HepG2 (cell line): ENCODE measurements around the gene IL31. TPM values are rescaled to one million over a fixed set of nuclear protein-coding genes. Genes with fewer than 3 reads are reported as not detected.
A peak's percentile ranks its signal among the peaks of the same experiment; 100 is the strongest.

ENCODE experiments used
- ATAC-seq: fragments of 200-7000 bp; cut with Tn5 transposase; 3 replicates; pipeline ENCODE4 v1.9.1; 2020; ENCODE audit warnings: mild to moderate bottlenecking, moderate library complexity
- BruUV-seq: library from RNA; stranded (reverse); fragments of 400-500 nt; replicated peaks from 2 replicates; lab custom pipeline; 2021; lab: Mats Ljungman, UMichigan
- CTCF ChIA-PET: fragments of 300-600 bp; formaldehyde crosslinking; extraction: SDS; loops from one replicate; lab custom pipeline; 2021; ENCODE audit warnings: low total read pairs, inconsistent platforms, low intra/inter-chr PET ratio; lab: Yijun Ruan, JAX
- POLR2A ChIA-PET: fragments of 350-600 bp; sonication (Branson Sonifier 250); formaldehyde crosslinking; loops from one replicate; lab custom pipeline; 2020; ENCODE audit warnings: antibody characterized with exemption, inconsistent platforms; lab: Yijun Ruan, JAX
- DNase-seq: peaks from one replicate; pipeline ENCODE4 v3.0.0-alpha.2; 2015; ENCODE audit warnings: low spot score
- FAIRE-seq: peaks from 3 replicates; lab custom pipeline; 2011; peaks lifted over from hg19 to GRCh38; lab: Jason Lieb, UNC
- H2AFZ ChIP-seq: one replicate; pipeline ENCODE4 v1.6.1; 2011; ENCODE audit warnings: low read length, inconsistent platforms
- H3K27ac ChIP-seq: fragments of 300-600 bp; 3 replicates; pipeline ENCODE4 v1.8.0; 2011; ENCODE audit warnings: mixed run types, mild to moderate bottlenecking, mixed read lengths, low read length, inconsistent platforms; ENCODE audit not compliant: insufficient read depth; ENCODE audit errors: extremely low read length
- H3K27me3 ChIP-seq, 2 experiments: fragments of 200-600 bp in 1 of 2; 2 replicates in 1 of 2; 3 replicates in 1 of 2; pipeline versions ENCODE4 v1.6.0 to v1.8.0; 2011; ENCODE audit warnings: low read length in 2 of 2, mild to moderate bottlenecking in 2 of 2, moderate library complexity in 2 of 2, inconsistent platforms in 1 of 2; ENCODE audit not compliant: insufficient read depth in 2 of 2, control insufficient read depth in 1 of 2
- H3K36me3 ChIP-seq, 2 experiments: fragments of 200-600 bp in 1 of 2; replicated peaks in 1 of 2; 2 replicates in 1 of 2; 3 replicates in 1 of 2; pipeline versions ENCODE4 v1.5.1 to v1.8.0; 2011; ENCODE audit warnings: low read length in 2 of 2, inconsistent platforms in 1 of 2; ENCODE audit not compliant: insufficient read depth in 2 of 2, control insufficient read depth in 1 of 2
- H3K4me1 ChIP-seq: 2 replicates; pipeline ENCODE4 v1.5.1; 2012; ENCODE audit warnings: low read length, inconsistent platforms; ENCODE audit not compliant: insufficient read depth
- H3K4me2 ChIP-seq: 2 replicates; pipeline ENCODE4 v1.6.0; 2011; ENCODE audit warnings: low read depth, low read length, inconsistent platforms
- H3K4me3 ChIP-seq, 3 experiments: fragments of 200-600 bp in 1 of 3; sonication (generic), shearing (Covaris generic) in 1 of 3; replicated peaks in 1 of 3; 2 replicates each; pipeline ENCODE4 v1.5.1; 2011 to 2016; ENCODE audit warnings: low read length in 3 of 3, inconsistent platforms in 2 of 3, low read depth in 2 of 3, mild to moderate bottlenecking in 2 of 3, control low read depth in 1 of 3, mixed read lengths in 1 of 3; ENCODE audit not compliant: insufficient read depth in 1 of 3
- H3K79me2 ChIP-seq: one replicate; pipeline ENCODE4 v1.6.1; 2011; ENCODE audit warnings: low read length, inconsistent platforms; ENCODE audit not compliant: insufficient read depth
- H3K9ac ChIP-seq: 2 replicates; pipeline ENCODE4 v1.6.0; 2011; ENCODE audit warnings: mild to moderate bottlenecking, low read depth, low read length, inconsistent platforms; ENCODE audit not compliant: insufficient read depth
- H3K9me3 ChIP-seq: 2 replicates; pipeline ENCODE4 v1.5.1; 2012; ENCODE audit warnings: mild to moderate bottlenecking, low read length
- H4K20me1 ChIP-seq: 2 replicates; pipeline ENCODE4 v1.6.0; 2011; ENCODE audit warnings: inconsistent platforms, mild to moderate bottlenecking, low read length, moderate library complexity; ENCODE audit not compliant: insufficient read depth
- FOXO1 ChIP-seq: sonication (generic); formaldehyde crosslinking; IDR thresholded peaks from 2 replicates; pipeline ENCODE4 v1.4.0; 2020; ENCODE audit warnings: missing genetic modification reagents
- MATR3 ChIP-seq: sonication (generic); formaldehyde crosslinking; IDR thresholded peaks from 2 replicates; pipeline ENCODE4 v1.4.0; 2020; ENCODE audit warnings: missing genetic modification reagents
- NPAS2 ChIP-seq: sonication (generic); formaldehyde crosslinking; IDR thresholded peaks from 2 replicates; pipeline ENCODE4 v1.8.0; 2022; ENCODE audit warnings: mild to moderate bottlenecking, missing genetic modification reagents, borderline replicate concordance
- NR2F1 ChIP-seq, 2 experiments: fragments of 450-650 bp in 1 of 2; formaldehyde crosslinking in 1 of 2; IDR thresholded peaks; 2 replicates each; pipeline versions ENCODE4 v1.5.0 to v1.6.1; 2016 to 2020; ENCODE audit warnings: mild to moderate bottlenecking in 1 of 2, missing compliant biosample characterization in 1 of 2, missing genetic modification reagents in 1 of 2, moderate library complexity in 1 of 2
- ONECUT2 ChIP-seq: sonication (generic); formaldehyde crosslinking; IDR thresholded peaks from 2 replicates; pipeline ENCODE4 v1.4.0; 2020; ENCODE audit warnings: missing genetic modification reagents
- SMAD9 ChIP-seq: sonication (generic); formaldehyde crosslinking; IDR thresholded peaks from 2 replicates; pipeline ENCODE4 v1.5.1; 2020; ENCODE audit warnings: mild to moderate bottlenecking, missing genetic modification reagents
- STAG1 ChIP-seq: sonication (generic); formaldehyde crosslinking; IDR thresholded peaks from 2 replicates; pipeline ENCODE4 v1.4.0; 2020; ENCODE audit warnings: missing genetic modification reagents
- YEATS4 ChIP-seq: sonication (generic); formaldehyde crosslinking; IDR thresholded peaks from 2 replicates; pipeline ENCODE4 v1.4.0; 2020; ENCODE audit warnings: missing genetic modification reagents, borderline replicate concordance
- ZNF546 ChIP-seq: sonication (generic); formaldehyde crosslinking; conservative IDR thresholded peaks from 2 replicates; pipeline ENCODE4 v1.8.1; 2023; ENCODE audit warnings: mild to moderate bottlenecking, missing genetic modification reagents
- ZNF577 ChIP-seq: sonication (generic); formaldehyde crosslinking; IDR thresholded peaks from 2 replicates; pipeline ENCODE4 v1.4.0; 2020; ENCODE audit warnings: mild to moderate bottlenecking, low read depth, missing genetic modification reagents, borderline replicate concordance
- ZNF720 ChIP-seq: sonication (generic); formaldehyde crosslinking; IDR thresholded peaks from 2 replicates; pipeline ENCODE4 v1.4.0; 2020; ENCODE audit warnings: missing genetic modification reagents
- WGBS: methylation state at CpG from one replicate; pipeline ENCODE4 v1.1.6; 2017; ENCODE audit warnings: low lambda C conversion rate; 5-methylcytosine and 5-hydroxymethylcytosine counted together
- in situ Hi-C: cut with HindIII; loops from 2 replicates; pipeline ENCODE4 v1.10.0; 2017; ENCODE audit warnings: low pct_unique_long_range_greater_than_20kb; ENCODE audit not compliant: extremely low pct_ligation_motif_present
- intact Hi-C: fragments of 100-400 bp; cut with micrococcal nuclease; formaldehyde crosslinking; loops from one replicate; pipeline ENCODE4 v1.10.0; 2022; ENCODE audit not compliant: unreplicated experiment
- polyA plus RNA-seq, 8 experiments: library from polyadenylated mRNA; depleted of rRNA in 3 of 8; stranded (reverse) in 7 of 8; unstranded in 1 of 8; fragments of >200 nt; fragmentation: Illumina TruSeq in 4 of 8; extraction: Trizol in 4 of 8; gene quantifications; 2 replicates each; pipeline versions ENCODE4 v1.2.1 to v1.2.3, GENCODE V29; 2011 to 2016; ENCODE audit warnings: low read depth in 4 of 8, missing spikeins in 1 of 8, mixed read lengths in 1 of 8; ENCODE audit not compliant: insufficient read depth in 1 of 8
- total RNA-seq, 5 experiments: library from RNA; depleted of rRNA; stranded (reverse); fragments of >200 nt; fragmentation: Illumina TruSeq; extraction: Trizol; gene quantifications; 2 replicates each; pipeline ENCODE4 v1.2.3, GENCODE V29; 2016; ENCODE audit warnings: low read depth in 1 of 5
- TF ChIP-seq, protein P1 (sequence below): sonication (generic); formaldehyde crosslinking; IDR thresholded peaks from 2 replicates; pipeline ENCODE4 v1.5.0; 2020; ENCODE audit warnings: mild to moderate bottlenecking, missing genetic modification reagents, moderate library complexity
- TF ChIP-seq, protein P2 (sequence below): IDR thresholded peaks from 2 replicates; pipeline ENCODE4 v1.6.1; 2012; ENCODE audit warnings: low read length, improper control_type of control experiment

The IL31 gene
- total and polyA plus RNA-seq, 2 of the 13 experiments (the other 11 are each of a cell fraction or from before 2014, with no cell fraction given): not detected

DNA sequence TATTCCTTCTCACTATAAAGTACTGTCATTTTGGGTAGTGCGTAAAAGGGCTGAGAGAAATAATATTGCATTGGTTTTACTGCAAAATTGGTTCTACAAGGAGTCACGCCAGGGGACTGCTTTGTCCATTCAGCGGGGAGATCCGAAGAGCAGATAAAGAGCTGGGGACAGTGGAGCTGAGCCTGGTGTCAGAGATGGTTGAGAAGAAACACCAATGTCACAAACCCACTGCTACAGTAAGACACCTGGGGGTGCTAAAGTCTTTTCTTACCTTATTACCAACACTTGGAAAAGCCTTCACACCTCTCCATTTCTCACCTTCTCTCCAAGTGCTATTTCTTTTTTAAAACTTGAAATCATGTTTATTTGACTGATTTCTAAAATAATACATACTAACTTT, 14.1 kb downstream of the IL31 start:
- H3K4me2 ChIP-seq: no peak overlapping the region
- H3K27ac ChIP-seq: no peak overlapping the region
- in situ Hi-C loops (no loop called here), intact Hi-C loops (no loop called here)
- WGBS: 47% methylated on average over 4 of the region's 4 CpGs
- CTCF ChIA-PET: no interaction called here
- BruUV-seq: no TSS peak
- no peak overlapping the region for H3K4me3 ChIP-seq
- H3K36me3 ChIP-seq: no peaks in the 10 kb centered on the region
- no peaks in the 10 kb centered on the region for H3K79me2 ChIP-seq
- ATAC-seq (peak; percentile 35; the same call in 1 of the 3 replicates), DNase-seq (no peak), FAIRE-seq (no peak)
- no peaks in the 10 kb centered on the region for H4K20me1 ChIP-seq
- TF ChIP-seq STAG1 (CRISPR knock-in tag): peak; percentile 44
- TF ChIP-seq, protein P1, sequence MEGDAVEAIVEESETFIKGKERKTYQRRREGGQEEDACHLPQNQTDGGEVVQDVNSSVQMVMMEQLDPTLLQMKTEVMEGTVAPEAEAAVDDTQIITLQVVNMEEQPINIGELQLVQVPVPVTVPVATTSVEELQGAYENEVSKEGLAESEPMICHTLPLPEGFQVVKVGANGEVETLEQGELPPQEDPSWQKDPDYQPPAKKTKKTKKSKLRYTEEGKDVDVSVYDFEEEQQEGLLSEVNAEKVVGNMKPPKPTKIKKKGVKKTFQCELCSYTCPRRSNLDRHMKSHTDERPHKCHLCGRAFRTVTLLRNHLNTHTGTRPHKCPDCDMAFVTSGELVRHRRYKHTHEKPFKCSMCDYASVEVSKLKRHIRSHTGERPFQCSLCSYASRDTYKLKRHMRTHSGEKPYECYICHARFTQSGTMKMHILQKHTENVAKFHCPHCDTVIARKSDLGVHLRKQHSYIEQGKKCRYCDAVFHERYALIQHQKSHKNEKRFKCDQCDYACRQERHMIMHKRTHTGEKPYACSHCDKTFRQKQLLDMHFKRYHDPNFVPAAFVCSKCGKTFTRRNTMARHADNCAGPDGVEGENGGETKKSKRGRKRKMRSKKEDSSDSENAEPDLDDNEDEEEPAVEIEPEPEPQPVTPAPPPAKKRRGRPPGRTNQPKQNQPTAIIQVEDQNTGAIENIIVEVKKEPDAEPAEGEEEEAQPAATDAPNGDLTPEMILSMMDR: peak; percentile 29
- TF ChIP-seq MATR3: no peak
- H3K9ac ChIP-seq: no peak overlapping the region
- 0 out of 2 replicates have a peak, but pooled peaks cover 9% of the 10 kb centered on the region for H3K4me1 ChIP-seq
- H3K27me3 ChIP-seq: peaks cover 0 to 8% of the 10 kb centered on the region in 2 experiments; a peak in 3 of 5 replicates
- H3K9me3 ChIP-seq: no peaks in the 10 kb centered on the region
- no peak overlapping the region for H2AFZ ChIP-seq
- POLR2A ChIA-PET: no interaction called here

DNA sequence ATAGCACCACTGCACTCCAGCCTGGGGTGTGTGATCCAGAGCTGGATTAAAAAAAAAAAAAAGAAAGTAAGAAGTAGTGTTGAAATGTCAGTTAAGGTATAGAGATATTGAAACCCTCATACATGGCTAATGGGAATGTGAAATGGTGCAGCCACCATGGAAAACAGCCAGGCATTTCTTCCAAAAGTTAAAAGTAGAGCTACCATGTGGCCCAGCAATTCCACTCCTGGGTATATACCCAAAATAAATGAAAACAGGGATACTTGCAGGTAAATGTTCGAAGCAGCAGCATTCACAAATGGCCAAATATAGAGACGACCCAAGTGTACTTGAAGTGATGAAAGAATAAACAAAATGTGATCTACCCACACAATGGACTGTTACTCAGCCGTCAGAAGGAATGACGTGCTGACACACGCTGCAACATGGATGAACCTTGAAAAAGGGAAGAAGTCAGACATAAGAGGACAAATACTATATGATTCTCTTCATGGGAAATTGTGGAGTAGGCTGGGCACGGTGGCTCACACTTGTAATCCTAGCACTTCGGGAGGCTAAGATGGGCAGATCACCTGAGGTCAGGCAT, 15.2 kb downstream of the IL31 start:
- FAIRE-seq (no peak), DNase-seq (no peak), ATAC-seq (no peak)
- H3K9me3 ChIP-seq: no peaks in the 10 kb centered on the region
- POLR2A ChIA-PET: no interaction called here
- no peak overlapping the region for H3K4me3 ChIP-seq
- no peak overlapping the region for H3K4me2 ChIP-seq
- BruUV-seq: no TSS peak
- intact Hi-C loops (no loop called here), in situ Hi-C loops (no loop called here)
- CTCF ChIA-PET: no interaction called here
- WGBS: 48% methylated on average over 7 of the region's 7 CpGs
- no peak overlapping the region for H3K27ac ChIP-seq
- no peaks in the 10 kb centered on the region for H4K20me1 ChIP-seq
- 0 out of 2 replicates have a peak, but pooled peaks cover under 1% of the 10 kb centered on the region for H3K4me1 ChIP-seq
- H2AFZ ChIP-seq: no peak overlapping the region
- no peaks in the 10 kb centered on the region for H3K36me3 ChIP-seq
- no peak overlapping the region for H3K9ac ChIP-seq
- no peaks in the 10 kb centered on the region for H3K79me2 ChIP-seq
- H3K27me3 ChIP-seq: peaks cover 0 to 8% of the 10 kb centered on the region in 2 experiments; a peak in 3 of 5 replicates
- TF ChIP-seq YEATS4 (CRISPR knock-in tag) (no peak), ZNF577 (CRISPR knock-in tag) (no peak), ZNF546 (CRISPR knock-in tag) (no peak), ONECUT2 (CRISPR knock-in tag) (no peak), SMAD9 (CRISPR knock-in tag) (no peak), ZNF720 (CRISPR knock-in tag) (no peak), NR2F1 (CRISPR knock-in tag; IDR thresholded peaks at IDR 0.05) (no peak), NPAS2 (CRISPR knock-in tag) (no peak), FOXO1 (CRISPR knock-in tag) (no peak)
- TF ChIP-seq, protein P2, sequence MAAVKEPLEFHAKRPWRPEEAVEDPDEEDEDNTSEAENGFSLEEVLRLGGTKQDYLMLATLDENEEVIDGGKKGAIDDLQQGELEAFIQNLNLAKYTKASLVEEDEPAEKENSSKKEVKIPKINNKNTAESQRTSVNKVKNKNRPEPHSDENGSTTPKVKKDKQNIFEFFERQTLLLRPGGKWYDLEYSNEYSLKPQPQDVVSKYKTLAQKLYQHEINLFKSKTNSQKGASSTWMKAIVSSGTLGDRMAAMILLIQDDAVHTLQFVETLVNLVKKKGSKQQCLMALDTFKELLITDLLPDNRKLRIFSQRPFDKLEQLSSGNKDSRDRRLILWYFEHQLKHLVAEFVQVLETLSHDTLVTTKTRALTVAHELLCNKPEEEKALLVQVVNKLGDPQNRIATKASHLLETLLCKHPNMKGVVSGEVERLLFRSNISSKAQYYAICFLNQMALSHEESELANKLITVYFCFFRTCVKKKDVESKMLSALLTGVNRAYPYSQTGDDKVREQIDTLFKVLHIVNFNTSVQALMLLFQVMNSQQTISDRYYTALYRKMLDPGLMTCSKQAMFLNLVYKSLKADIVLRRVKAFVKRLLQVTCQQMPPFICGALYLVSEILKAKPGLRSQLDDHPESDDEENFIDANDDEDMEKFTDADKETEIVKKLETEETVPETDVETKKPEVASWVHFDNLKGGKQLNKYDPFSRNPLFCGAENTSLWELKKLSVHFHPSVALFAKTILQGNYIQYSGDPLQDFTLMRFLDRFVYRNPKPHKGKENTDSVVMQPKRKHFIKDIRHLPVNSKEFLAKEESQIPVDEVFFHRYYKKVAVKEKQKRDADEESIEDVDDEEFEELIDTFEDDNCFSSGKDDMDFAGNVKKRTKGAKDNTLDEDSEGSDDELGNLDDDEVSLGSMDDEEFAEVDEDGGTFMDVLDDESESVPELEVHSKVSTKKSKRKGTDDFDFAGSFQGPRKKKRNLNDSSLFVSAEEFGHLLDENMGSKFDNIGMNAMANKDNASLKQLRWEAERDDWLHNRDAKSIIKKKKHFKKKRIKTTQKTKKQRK: no peak
